H9 (cell line): ENCODE measurements around the gene LTBP2. TPM values are rescaled to one million over a fixed set of nuclear protein-coding genes. Genes with fewer than 3 reads are reported as not detected.
A peak's percentile ranks its signal among the peaks of the same experiment; 100 is the strongest.

Experiments used
- DNase-seq: peaks from one replicate; pipeline ENCODE4 v3.0.0-alpha.2; 2017
- H2AFZ ChIP-seq: one replicate; pipeline ENCODE4 v1.6.1; 2013; ENCODE audit warnings: mild to moderate bottlenecking, low read length, control low read depth, moderate library complexity
- H2AK5ac ChIP-seq: 2 replicates; pipeline ENCODE4 v1.6.1; 2013; ENCODE audit warnings: low read length, control low read depth, mixed read lengths; ENCODE audit not compliant: insufficient read length
- H2BK120ac ChIP-seq: one replicate; pipeline ENCODE4 v1.6.1; 2013; ENCODE audit warnings: low read depth, mild to moderate bottlenecking, low read length, control low read depth, inconsistent platforms; ENCODE audit not compliant: poor library complexity, severe bottlenecking
- H2BK12ac ChIP-seq: 2 replicates; pipeline ENCODE4 v1.6.1; 2013; ENCODE audit warnings: low read length, control low read depth, mixed read lengths, low read depth; ENCODE audit not compliant: insufficient read length
- H2BK15ac ChIP-seq: 2 replicates; pipeline ENCODE4 v1.6.1; 2013; ENCODE audit warnings: low read depth, low read length, control low read depth
- H2BK20ac ChIP-seq: one replicate; pipeline ENCODE4 v1.6.1; 2013; ENCODE audit warnings: low read depth, mild to moderate bottlenecking, low read length, control low read depth, inconsistent platforms; ENCODE audit not compliant: poor library complexity, severe bottlenecking
- H2BK5ac ChIP-seq: 2 replicates; pipeline ENCODE4 v1.6.1; 2013; ENCODE audit warnings: low read length, control low read depth, mixed read lengths; ENCODE audit not compliant: insufficient read length
- H3K14ac ChIP-seq: 2 replicates; pipeline ENCODE4 v1.6.1; 2013; ENCODE audit warnings: low read length, control low read depth; ENCODE audit not compliant: insufficient read depth
- H3K18ac ChIP-seq: 2 replicates; pipeline ENCODE4 v1.6.1; 2013; ENCODE audit warnings: low read depth, mild to moderate bottlenecking, mixed read lengths, low read length, control low read depth; ENCODE audit not compliant: insufficient read length
- H3K23ac ChIP-seq: 2 replicates; pipeline ENCODE4 v1.6.1; 2013; ENCODE audit warnings: low read length, control low read depth, mixed read lengths, low read depth; ENCODE audit not compliant: insufficient read length
- H3K23me2 ChIP-seq: 2 replicates; pipeline ENCODE4 v1.6.1; 2013; ENCODE audit warnings: low read depth, mild to moderate bottlenecking, mixed read lengths, low read length, control low read depth; ENCODE audit not compliant: insufficient read length, poor library complexity, severe bottlenecking
- H3K27ac ChIP-seq: 2 replicates; pipeline ENCODE4 v1.5.1; 2013; ENCODE audit warnings: low read length, control low read depth, mixed read lengths, low read depth; ENCODE audit not compliant: insufficient read length
- H3K27me3 ChIP-seq: 2 replicates; pipeline ENCODE4 v1.6.1; 2013; ENCODE audit warnings: low read length, control low read depth, inconsistent platforms; ENCODE audit not compliant: insufficient read depth
- H3K4ac ChIP-seq: 2 replicates; pipeline ENCODE4 v1.6.1; 2013; ENCODE audit warnings: low read depth, mild to moderate bottlenecking, control low read depth, inconsistent platforms, low read length, moderate library complexity
- H3K4me1 ChIP-seq: 2 replicates; pipeline ENCODE4 v1.6.1; 2013; ENCODE audit warnings: low read length, control low read depth, inconsistent platforms; ENCODE audit not compliant: insufficient read depth
- H3K4me2 ChIP-seq: 2 replicates; pipeline ENCODE4 v1.6.1; 2013; ENCODE audit warnings: low read length, control low read depth, mixed read lengths; ENCODE audit not compliant: insufficient read length, insufficient read depth
- H3K56ac ChIP-seq: 2 replicates; pipeline ENCODE4 v1.6.1; 2013; ENCODE audit warnings: low read depth, mild to moderate bottlenecking, mixed read lengths, low read length, control low read depth; ENCODE audit not compliant: insufficient read length
- H3K79me1 ChIP-seq: 2 replicates; pipeline ENCODE4 v1.6.1; 2013; ENCODE audit warnings: low read depth, mild to moderate bottlenecking, moderate library complexity, low read length, control low read depth, inconsistent platforms; ENCODE audit not compliant: insufficient read depth, poor library complexity, severe bottlenecking
- H3K79me2 ChIP-seq: 2 replicates; pipeline ENCODE4 v1.6.1; 2013; ENCODE audit warnings: low read length, control low read depth, inconsistent platforms; ENCODE audit not compliant: insufficient read depth
- H3K9ac ChIP-seq: 2 replicates; pipeline ENCODE4 v1.6.1; 2013; ENCODE audit warnings: low read length, control low read depth, mixed read lengths; ENCODE audit not compliant: insufficient read length; ENCODE audit errors: extremely low read depth
- H3K9me3 ChIP-seq: one replicate; pipeline ENCODE4 v1.6.1; 2013; ENCODE audit warnings: low read depth, low read length, inconsistent platforms; ENCODE audit not compliant: control insufficient read depth
- H3T11ph ChIP-seq: one replicate; pipeline ENCODE4 v1.6.1; 2013; ENCODE audit warnings: mild to moderate bottlenecking, low read length, control low read depth, inconsistent platforms
- H4K20me1 ChIP-seq: one replicate; pipeline ENCODE4 v1.6.1; 2013; ENCODE audit not compliant: control insufficient read depth, insufficient read length, insufficient read depth
- H4K5ac ChIP-seq: 2 replicates; pipeline ENCODE4 v1.6.1; 2013; ENCODE audit warnings: low read depth, mild to moderate bottlenecking, mixed read lengths, low read length, control low read depth; ENCODE audit not compliant: insufficient read length
- H4K8ac ChIP-seq: replicated peaks from 2 replicates; pipeline ENCODE4 v1.6.1; 2013; ENCODE audit warnings: low read length, control low read depth, mixed read lengths, low read depth; ENCODE audit not compliant: insufficient read length
- H4K91ac ChIP-seq: 2 replicates; pipeline ENCODE4 v1.6.1; 2013; ENCODE audit warnings: low read depth, mild to moderate bottlenecking, moderate library complexity, mixed read lengths, low read length, control low read depth; ENCODE audit not compliant: insufficient read length
- H3K27ac Mint-ChIP-seq, 3 experiments: 2 replicates in 2 of 3; 3 replicates in 1 of 3; pipeline ENCODE4 v1.8.0; 2020 to 2021; ENCODE audit warnings: mixed read lengths in 3 of 3, mild to moderate bottlenecking in 1 of 3, moderate library complexity in 1 of 3
- H3K27me3 Mint-ChIP-seq: 2 replicates; pipeline ENCODE4 v1.8.0; 2021; ENCODE audit warnings: low read depth, mild to moderate bottlenecking, moderate library complexity, mixed read lengths
- H3K36me3 Mint-ChIP-seq, 3 experiments: 2 replicates in 2 of 3; 3 replicates in 1 of 3; pipeline ENCODE4 v1.8.0; 2020 to 2021; ENCODE audit warnings: low read depth in 3 of 3, mixed read lengths in 3 of 3; ENCODE audit not compliant: insufficient read depth in 1 of 3
- H3K4me1 Mint-ChIP-seq, 2 experiments: 2 replicates each; pipeline ENCODE4 v1.8.0; 2020; ENCODE audit warnings: mixed read lengths in 2 of 2
- H3K4me3 Mint-ChIP-seq, 2 experiments: 2 replicates in 1 of 2; 3 replicates in 1 of 2; pipeline ENCODE4 v1.8.0; 2020 to 2021; ENCODE audit warnings: mild to moderate bottlenecking in 2 of 2, mixed read lengths in 2 of 2, moderate library complexity in 1 of 2
- H3K9me3 Mint-ChIP-seq, 2 experiments: 2 replicates in 1 of 2; 3 replicates in 1 of 2; pipeline ENCODE4 v1.8.0; 2020; ENCODE audit warnings: mild to moderate bottlenecking in 2 of 2, mixed read lengths in 2 of 2, moderate library complexity in 1 of 2
- WGBS: extraction: QIAGEN DNeasy Blood & Tissue Kit; methylation state at CpG from one replicate; pipeline ENCODE4 v1.1.7; 2013; ENCODE audit warnings: missing lambda C conversion rate, low lambda C conversion rate, mixed read lengths; ENCODE audit not compliant: insufficient read length; ENCODE audit errors: extremely low coverage; 5-methylcytosine and 5-hydroxymethylcytosine counted together
- total RNA-seq: library from RNA; stranded (reverse); gene quantifications from 2 replicates; pipeline ENCODE4 v1.2.1, GENCODE V29; 2021
- TF ChIP-seq, protein P1 (sequence below): fragments of 200-600 bp; sonication (generic); conservative IDR thresholded peaks from 3 replicates; pipeline ENCODE4 v1.8.0; 2021; ENCODE audit warnings: antibody characterized with exemption, mild to moderate bottlenecking

LTBP2 gene
- total RNA-seq, 1 experiment from 2014 or later, result 0.77 TPM

- Histone ChIP-seq H4K8ac (no peak within 1 kb of the TSS), H3K4ac (no peak within 1 kb of the TSS), H3K56ac (no peak within 1 kb of the TSS), H3K4me2 (peak within 1 kb of the TSS; percentile 96), H3K23ac (no peak within 1 kb of the TSS), H3K4me1 (peaks cover 2% of the 10 kb centered on the region; the same call in 1 of the 2 replicates), H3K14ac (peak within 1 kb of the TSS; percentile 89), H2AFZ (no peak within 1 kb of the TSS), H2BK20ac (no peak within 1 kb of the TSS), H2BK5ac (peak within 1 kb of the TSS; percentile 69), H4K91ac (no peak within 1 kb of the TSS), H2AK5ac (no peak within 1 kb of the TSS), H4K5ac (no peak within 1 kb of the TSS), H3T11ph (no peak within 1 kb of the TSS), H3K23me2 (peaks cover 17% of the 10 kb centered on the region), H2BK15ac (no peak within 1 kb of the TSS), H3K9ac (peak within 1 kb of the TSS; percentile 92), H3K79me2 (peaks cover 2% of the 10 kb centered on the region; the same call in 1 of the 2 replicates), H4K20me1 (no peaks in the 10 kb centered on the region), H3K9me3 (no peaks in the 10 kb centered on the region), H3K18ac (peak within 1 kb of the TSS; percentile 86), H3K27me3 (no peaks in the 10 kb centered on the region), H2BK12ac (no peak within 1 kb of the TSS), H2BK120ac (no peak within 1 kb of the TSS), H3K79me1 (no peaks in the 10 kb centered on the region), H3K27ac (peak within 1 kb of the TSS; percentile 64)
- Mint-ChIP-seq H3K4me1 (peaks cover 16 to 19% of the 10 kb centered on the region in 2 experiments), H3K9me3 (no peaks in the 10 kb centered on the region), H3K36me3 (peaks cover 8 to 18% (median 11%) of the 10 kb centered on the region in 3 experiments; a peak in 6 of 7 replicates), H3K27ac (peak within 1 kb of the TSS; percentile 94 to 98 (median 97)), H3K27me3 (no peaks in the 10 kb centered on the region), H3K4me3 (peak within 1 kb of the TSS; percentile 94 to 97)
- TF ChIP-seq, protein P1, sequence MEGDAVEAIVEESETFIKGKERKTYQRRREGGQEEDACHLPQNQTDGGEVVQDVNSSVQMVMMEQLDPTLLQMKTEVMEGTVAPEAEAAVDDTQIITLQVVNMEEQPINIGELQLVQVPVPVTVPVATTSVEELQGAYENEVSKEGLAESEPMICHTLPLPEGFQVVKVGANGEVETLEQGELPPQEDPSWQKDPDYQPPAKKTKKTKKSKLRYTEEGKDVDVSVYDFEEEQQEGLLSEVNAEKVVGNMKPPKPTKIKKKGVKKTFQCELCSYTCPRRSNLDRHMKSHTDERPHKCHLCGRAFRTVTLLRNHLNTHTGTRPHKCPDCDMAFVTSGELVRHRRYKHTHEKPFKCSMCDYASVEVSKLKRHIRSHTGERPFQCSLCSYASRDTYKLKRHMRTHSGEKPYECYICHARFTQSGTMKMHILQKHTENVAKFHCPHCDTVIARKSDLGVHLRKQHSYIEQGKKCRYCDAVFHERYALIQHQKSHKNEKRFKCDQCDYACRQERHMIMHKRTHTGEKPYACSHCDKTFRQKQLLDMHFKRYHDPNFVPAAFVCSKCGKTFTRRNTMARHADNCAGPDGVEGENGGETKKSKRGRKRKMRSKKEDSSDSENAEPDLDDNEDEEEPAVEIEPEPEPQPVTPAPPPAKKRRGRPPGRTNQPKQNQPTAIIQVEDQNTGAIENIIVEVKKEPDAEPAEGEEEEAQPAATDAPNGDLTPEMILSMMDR, result no peak
- WGBS, result no CpG with 5 or more reads among the region's 35 CpGs
- no peak for DNase-seq
Measured at GRCh38 chr14:74492776-74493342, 119.2 kb downstream of the LTBP2 start, which contains the start of gene NPC2. Gene NPC2 (minus strand): TSS chr14:74493305. CDS start chr14:74493274, 31 bp downstream.
